Fibroblast of villous mesenchyme (primary cell): Measurements from ENCODE around the gene THRB. TPM values are rescaled to one million over a fixed set of nuclear protein-coding genes. Genes with fewer than 3 reads are reported as not detected.

ENCODE experiments used
- DNase-seq: peaks from one replicate; pipeline ENCODE4 v3.0.0-alpha.2; 2010; ENCODE audit warnings: low read depth
- H3K4me3 ChIP-seq: 2 replicates; pipeline ENCODE4 v1.5.1; 2011; ENCODE audit warnings: low read depth, mild to moderate bottlenecking, low read length
- total RNA-seq: library from RNA; depleted of rRNA; stranded (reverse); fragments of >200 nt; gene quantifications from 2 replicates; pipeline ENCODE4 v1.2.3, GENCODE V29; 2012
- TF ChIP-seq, protein P1 (sequence below): IDR thresholded peaks from 2 replicates; pipeline ENCODE4 v1.5.1; 2012; ENCODE audit warnings: low read depth, mild to moderate bottlenecking, low read length; ENCODE audit not compliant: insufficient read depth

The THRB gene
- total RNA-seq, 1 donor: 13.4 TPM

DNA sequence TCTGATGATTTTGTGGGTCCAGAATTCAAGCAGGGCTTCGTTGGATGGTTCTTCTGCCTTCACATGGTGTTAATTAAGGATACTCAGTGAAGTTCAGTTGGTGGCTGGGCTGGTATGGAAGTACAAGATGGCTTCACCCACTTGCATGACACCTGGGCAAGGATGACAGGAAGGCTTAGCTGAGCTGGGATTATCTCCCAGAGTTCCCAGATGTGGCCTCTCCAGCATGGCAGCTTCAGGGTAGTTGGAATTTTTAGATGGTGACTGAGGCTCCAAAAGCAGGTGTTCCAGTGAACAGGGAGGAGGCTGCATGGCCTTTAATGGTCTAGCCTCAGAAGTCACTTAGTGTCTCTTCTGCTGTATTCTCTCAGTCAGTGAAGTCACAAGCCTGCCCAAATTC lies 135.5 kb downstream of the THRB start:
- TF ChIP-seq, protein P1, sequence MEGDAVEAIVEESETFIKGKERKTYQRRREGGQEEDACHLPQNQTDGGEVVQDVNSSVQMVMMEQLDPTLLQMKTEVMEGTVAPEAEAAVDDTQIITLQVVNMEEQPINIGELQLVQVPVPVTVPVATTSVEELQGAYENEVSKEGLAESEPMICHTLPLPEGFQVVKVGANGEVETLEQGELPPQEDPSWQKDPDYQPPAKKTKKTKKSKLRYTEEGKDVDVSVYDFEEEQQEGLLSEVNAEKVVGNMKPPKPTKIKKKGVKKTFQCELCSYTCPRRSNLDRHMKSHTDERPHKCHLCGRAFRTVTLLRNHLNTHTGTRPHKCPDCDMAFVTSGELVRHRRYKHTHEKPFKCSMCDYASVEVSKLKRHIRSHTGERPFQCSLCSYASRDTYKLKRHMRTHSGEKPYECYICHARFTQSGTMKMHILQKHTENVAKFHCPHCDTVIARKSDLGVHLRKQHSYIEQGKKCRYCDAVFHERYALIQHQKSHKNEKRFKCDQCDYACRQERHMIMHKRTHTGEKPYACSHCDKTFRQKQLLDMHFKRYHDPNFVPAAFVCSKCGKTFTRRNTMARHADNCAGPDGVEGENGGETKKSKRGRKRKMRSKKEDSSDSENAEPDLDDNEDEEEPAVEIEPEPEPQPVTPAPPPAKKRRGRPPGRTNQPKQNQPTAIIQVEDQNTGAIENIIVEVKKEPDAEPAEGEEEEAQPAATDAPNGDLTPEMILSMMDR: no peak
- H3K4me3 ChIP-seq: no peak overlapping the region
- DNase-seq: no peak

GRCh38 chr3:24357635-24358034 lies 137.0 kb downstream of the THRB start:
- TF ChIP-seq, protein P1: no peak
- H3K4me3 ChIP-seq: no peak overlapping the region
- DNase-seq: no peak

GRCh38 chr3:24355806-24356205 lies 138.8 kb downstream of the THRB start:
- H3K4me3 ChIP-seq: no peak overlapping the region
- DNase-seq: no peak
- TF ChIP-seq, protein P1: no peak

DNA sequence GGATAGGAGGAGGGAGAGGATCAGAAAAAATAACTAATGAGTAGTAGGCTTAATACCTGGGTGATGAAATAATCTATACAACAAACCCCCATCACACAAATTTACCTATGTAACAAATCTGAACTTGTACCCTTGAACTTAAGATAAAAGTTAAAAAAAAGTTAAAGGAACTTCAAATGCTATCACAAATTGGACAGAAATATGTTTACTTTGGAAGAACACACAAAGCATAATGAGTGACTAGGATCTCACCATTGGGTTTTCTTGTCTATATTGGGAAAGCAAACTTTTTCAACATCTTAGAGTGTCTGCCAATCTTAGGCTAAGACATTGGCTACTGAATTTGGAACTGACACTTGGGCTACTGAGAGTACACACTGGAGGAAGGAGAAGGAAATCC lies 140.4 kb downstream of the THRB start:
- TF ChIP-seq, protein P1: no peak
- no peak overlapping the region for H3K4me3 ChIP-seq
- DNase-seq: no peak

- TF ChIP-seq, protein P1: no peak
- DNase-seq: no peak
- no peak overlapping the region for H3K4me3 ChIP-seq
These were observed 141.6 kb downstream of the THRB start for GRCh38 chr3:24352893-24353553.

DNA sequence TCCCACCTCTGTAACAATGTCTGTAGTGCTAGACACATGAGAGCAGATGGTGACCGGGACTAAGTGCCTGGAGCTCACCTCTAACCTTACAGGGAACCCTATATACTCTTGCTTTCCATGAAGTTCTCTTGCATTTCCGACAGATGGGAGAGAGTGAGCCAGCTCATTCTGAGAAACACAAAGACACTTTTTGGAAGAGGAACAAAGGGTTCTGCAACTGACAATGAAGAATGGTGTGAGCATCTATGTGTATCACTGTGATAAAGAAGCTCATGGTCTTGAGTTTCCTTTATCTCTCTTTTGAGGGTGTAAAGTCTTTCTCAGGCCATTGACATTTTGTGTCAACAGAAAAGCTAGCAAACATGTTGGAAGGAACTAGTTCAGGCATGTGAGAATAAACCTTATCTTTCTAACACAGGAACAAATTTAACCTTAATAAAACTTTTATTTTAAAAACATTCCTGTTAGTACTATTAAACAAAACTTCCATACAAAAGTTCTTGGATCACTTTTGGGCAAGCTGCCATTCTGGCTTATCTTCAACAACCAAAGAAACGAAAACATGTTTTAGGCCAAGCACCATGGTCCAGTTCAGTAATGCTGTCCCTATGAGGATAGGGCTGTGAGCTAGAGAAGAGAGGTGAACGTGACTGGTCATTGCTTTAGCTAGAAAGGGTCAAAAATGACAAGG lies 142.7 kb downstream of the THRB start:
- DNase-seq: peak; percentile 48
- no peak overlapping the region for H3K4me3 ChIP-seq
- TF ChIP-seq, protein P1: no peak
